Non-pigmented ciliary epithelial cell (primary cell): ENCODE data around the gene HPRT1.

Source experiments
- DNase-seq: peaks from one replicate; pipeline ENCODE4 v3.0.0-alpha.2; 2010; ENCODE audit warnings: low read depth

The HPRT1 gene

GRCh38 chrX:134543288-134543687, 83.3 kb downstream of the HPRT1 start:
- DNase-seq, result no peak

DNA sequence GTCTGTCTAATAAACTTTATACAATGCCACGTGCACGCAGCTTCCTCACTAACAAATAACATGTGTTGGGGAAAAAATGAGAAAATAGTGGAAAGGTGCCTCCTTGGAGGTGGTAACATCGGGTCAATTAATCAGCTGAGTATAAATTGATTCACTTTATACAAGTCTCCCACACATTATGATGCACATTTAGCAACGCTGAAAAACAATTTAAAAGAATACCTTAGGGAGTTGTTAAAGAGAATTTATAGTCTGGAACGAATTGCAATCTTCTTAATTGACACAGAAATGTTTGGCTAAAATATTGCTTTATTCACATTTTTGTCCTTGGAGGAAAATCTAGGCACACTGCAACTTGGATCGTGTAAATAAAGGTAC, 84.2 kb downstream of the HPRT1 start:
- no peak for DNase-seq

DNA sequence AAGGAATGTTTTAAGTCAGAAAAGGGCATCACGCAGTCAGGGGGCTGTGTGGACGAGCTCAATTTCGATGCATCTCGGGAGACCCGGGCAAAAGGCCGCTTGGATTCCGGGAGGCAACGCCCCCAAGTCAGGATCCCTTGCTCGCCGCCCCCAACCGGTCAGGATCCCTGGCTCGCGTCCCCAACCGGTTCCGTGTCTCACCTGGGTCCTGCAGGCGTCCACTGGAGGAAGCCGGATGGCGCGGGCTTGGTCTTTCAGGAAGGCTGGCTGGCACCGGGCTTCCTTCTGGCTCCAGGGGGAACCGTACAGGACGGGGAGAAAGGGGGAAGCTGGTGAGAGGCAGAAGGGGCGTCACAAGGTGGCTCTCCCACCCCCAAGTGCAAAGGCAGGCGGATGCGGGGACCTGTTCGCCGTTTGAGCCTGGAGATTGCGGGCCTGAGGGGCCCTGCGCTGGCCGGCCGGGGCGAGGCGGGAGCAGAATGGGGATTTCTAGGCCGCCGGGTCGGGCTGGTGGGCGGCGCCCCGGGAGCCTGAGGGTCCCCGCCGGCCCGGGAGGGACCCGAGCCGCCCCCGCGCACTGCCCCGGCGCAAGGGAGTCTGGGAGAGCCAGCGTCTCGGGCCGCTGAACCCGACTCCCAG, 84.7 kb downstream of the HPRT1 start:
- no peak for DNase-seq

DNA sequence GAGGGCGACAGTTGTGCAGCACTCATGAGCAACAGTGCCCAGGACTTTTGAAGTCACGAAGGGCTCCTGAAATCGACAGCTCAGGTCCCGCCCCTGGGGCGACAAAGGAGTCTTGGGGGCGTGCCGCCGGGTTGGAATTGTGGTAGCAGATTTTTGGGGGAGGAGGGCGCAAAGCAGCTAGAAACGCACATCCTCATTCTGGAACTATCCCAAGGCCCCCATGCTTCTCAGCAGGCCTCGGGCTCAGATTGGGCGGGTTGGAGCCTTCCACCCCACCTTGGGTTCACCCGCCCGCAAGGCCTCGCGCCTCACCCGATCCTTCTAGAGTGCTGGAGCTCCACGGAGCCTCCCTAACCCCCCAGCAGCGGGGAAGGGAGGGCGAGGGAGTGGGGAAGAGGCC, 85.5 kb downstream of the HPRT1 start:
- no peak for DNase-seq

DNA sequence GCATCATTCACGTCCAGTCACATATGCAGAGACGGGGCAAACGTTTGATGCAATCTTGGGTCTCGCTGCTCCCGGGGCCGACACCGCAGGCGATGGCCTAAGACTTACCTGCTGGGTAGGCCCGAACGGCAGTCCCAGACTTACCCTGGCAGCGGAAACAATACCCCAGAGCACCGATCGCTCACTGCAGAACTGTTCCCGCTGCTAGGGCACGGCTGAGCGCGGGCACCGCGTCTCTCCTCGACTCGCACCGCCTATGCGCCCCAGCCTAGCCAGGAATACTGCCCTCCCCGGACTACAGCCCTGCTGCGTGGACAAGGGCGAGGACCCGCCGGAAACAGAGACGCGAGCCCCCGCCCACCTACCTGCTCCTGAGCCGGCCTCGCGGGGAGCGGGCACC, 86.2 kb downstream of the HPRT1 start:
- no peak for DNase-seq

- no peak for DNase-seq
These were observed 87.2 kb downstream of the HPRT1 start for GRCh38 chrX:134547047-134547679.

DNA sequence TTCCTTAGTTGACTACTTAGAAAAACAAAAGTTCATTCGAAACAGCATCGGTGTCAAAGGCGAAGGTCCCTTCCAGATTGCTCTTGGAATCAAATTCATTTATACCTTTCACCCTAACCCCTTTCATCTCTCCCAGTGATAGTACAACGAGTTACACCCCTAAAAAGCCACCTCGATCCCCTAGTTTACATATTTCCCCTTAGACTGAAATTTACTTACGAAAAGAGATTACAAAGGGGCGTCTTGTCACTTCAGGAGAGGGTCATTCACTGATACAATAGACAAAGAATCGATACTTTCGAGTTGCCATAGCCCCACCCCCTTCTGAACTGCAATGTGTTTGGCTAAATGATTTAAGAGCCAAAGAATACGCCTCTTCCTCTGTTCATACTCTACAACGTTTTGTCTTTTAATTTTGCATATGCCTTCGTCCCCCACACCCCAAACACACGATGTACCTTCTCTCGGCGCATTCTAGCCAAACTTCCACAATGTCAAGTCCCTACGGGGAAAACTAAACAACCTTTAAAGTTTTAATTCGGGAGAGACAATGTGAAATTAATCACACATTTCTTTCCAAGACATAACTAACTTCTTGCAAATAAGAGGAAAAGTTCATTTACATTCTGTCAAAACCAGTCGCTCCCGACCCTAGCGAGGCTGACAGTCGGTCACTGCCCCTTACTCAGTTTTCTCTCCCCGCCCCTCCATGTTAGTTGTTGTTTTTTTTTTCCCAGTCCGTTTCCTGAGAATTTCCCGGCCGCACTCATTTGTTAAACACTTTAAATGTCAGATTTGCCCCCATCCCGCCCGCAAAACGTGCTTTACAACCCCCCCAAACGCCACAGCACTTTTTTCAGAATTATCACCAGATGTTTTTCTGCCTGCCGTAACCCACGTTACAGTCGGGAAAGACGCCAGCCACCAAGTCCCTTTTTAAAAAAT, 88.6 kb downstream of the HPRT1 start:
- DNase-seq, result no peak
